Smooth muscle cell (in vitro differentiated cells): Measurements from ENCODE around the gene ZIC4. TPM values are rescaled to one million over a fixed set of nuclear protein-coding genes. Genes with fewer than 3 reads are reported as not detected.

Source experiments
- DNase-seq: peaks from one replicate; lab custom pipeline; 2025; ENCODE audit not compliant: unreplicated experiment; lab: John Stamatoyannopoulos, UW
- H2AFZ ChIP-seq: fragments of 200-600 bp; sonication (generic); 2 replicates; pipeline ENCODE4 v1.6.0; 2016; ENCODE audit warnings: antibody characterized with exemption, low read depth, mild to moderate bottlenecking
- H3F3A ChIP-seq: fragments of 200-600 bp; sonication (generic); 2 replicates; pipeline ENCODE4 v1.6.0; 2017; ENCODE audit warnings: antibody characterized with exemption, low read depth
- H3K27ac ChIP-seq: fragments of 200-600 bp; sonication (generic); 2 replicates; pipeline ENCODE4 v1.5.1; 2016; ENCODE audit warnings: low read depth, mild to moderate bottlenecking
- H3K27me3 ChIP-seq: fragments of 200-600 bp; sonication (generic); 2 replicates; pipeline ENCODE4 v1.6.1; 2016; ENCODE audit warnings: low read depth, mild to moderate bottlenecking
- H3K36me3 ChIP-seq: fragments of 200-600 bp; sonication (generic); 2 replicates; pipeline ENCODE4 v1.5.1; 2016; ENCODE audit warnings: low read depth
- H3K4me1 ChIP-seq: fragments of 200-600 bp; sonication (generic); 2 replicates; pipeline ENCODE4 v1.5.1; 2016; ENCODE audit warnings: low read depth
- H3K4me2 ChIP-seq: fragments of 200-600 bp; sonication (generic); 2 replicates; pipeline ENCODE4 v1.6.0; 2016; ENCODE audit warnings: mild to moderate bottlenecking
- H3K4me3 ChIP-seq: fragments of 200-600 bp; sonication (generic); 2 replicates; pipeline ENCODE4 v1.5.1; 2016; ENCODE audit warnings: mild to moderate bottlenecking
- H3K79me2 ChIP-seq: fragments of 200-600 bp; sonication (generic); 2 replicates; pipeline ENCODE4 v1.6.0; 2016; ENCODE audit warnings: low read depth, mild to moderate bottlenecking
- H3K9ac ChIP-seq: fragments of 200-600 bp; sonication (generic); 2 replicates; pipeline ENCODE4 v1.6.0; 2016; ENCODE audit warnings: low read depth
- H3K9me3 ChIP-seq: fragments of 200-600 bp; sonication (generic); replicated peaks from 2 replicates; pipeline ENCODE4 v1.5.1; 2016; ENCODE audit warnings: low read depth
- H4K20me1 ChIP-seq: fragments of 200-600 bp; sonication (generic); 2 replicates; pipeline ENCODE4 v1.6.0; 2016; ENCODE audit warnings: low read depth
- WGBS: methylation state at CpG from one replicate; pipeline ENCODE4 v1.1.7; 2016; ENCODE audit warnings: low lambda C conversion rate; 5-methylcytosine and 5-hydroxymethylcytosine counted together
- polyA plus RNA-seq: library from polyadenylated mRNA; unstranded; fragments of >200 nt; fragmentation: Nextera tagmentation; extraction: Ambion mirVana; gene quantifications from 2 replicates; pipeline ENCODE4 v1.2.1, GENCODE V29; 2016
- total RNA-seq: library from RNA; depleted of rRNA; stranded (reverse); fragments of >200 nt; gene quantifications from 2 replicates; pipeline ENCODE4 v1.2.3, GENCODE V29; 2014
- TF ChIP-seq, protein P1 (sequence below): fragments of 200-600 bp; sonication (generic); IDR thresholded peaks from 2 replicates; pipeline ENCODE4 v1.5.1; 2017; ENCODE audit warnings: borderline replicate concordance, mild to moderate bottlenecking, antibody characterized with exemption; ENCODE audit not compliant: insufficient read depth, poor library complexity, severe bottlenecking

The ZIC4 gene
- total and polyA plus RNA-seq, 2 experiments from 2014 or later: not detected

GRCh38 chr3:147397155-147397874, 9.0 kb downstream of the ZIC4 start:
- Histone ChIP-seq H3K4me3 (no peak overlapping the region), H2AFZ (no peak overlapping the region), H3K9me3 (no peaks in the 10 kb centered on the region), H4K20me1 (no peaks in the 10 kb centered on the region), H3F3A (no peaks in the 10 kb centered on the region), H3K27ac (no peak overlapping the region), H3K27me3 (peaks cover 100% of the 10 kb centered on the region), H3K4me2 (no peak overlapping the region), H3K79me2 (no peaks in the 10 kb centered on the region), H3K4me1 (peaks cover 29% of the 10 kb centered on the region), H3K36me3 (no peaks in the 10 kb centered on the region), H3K9ac (no peak overlapping the region)
- no peak for DNase-seq
- WGBS: 4% methylated on average over 31 of the region's 34 CpGs
- TF ChIP-seq, protein P1, sequence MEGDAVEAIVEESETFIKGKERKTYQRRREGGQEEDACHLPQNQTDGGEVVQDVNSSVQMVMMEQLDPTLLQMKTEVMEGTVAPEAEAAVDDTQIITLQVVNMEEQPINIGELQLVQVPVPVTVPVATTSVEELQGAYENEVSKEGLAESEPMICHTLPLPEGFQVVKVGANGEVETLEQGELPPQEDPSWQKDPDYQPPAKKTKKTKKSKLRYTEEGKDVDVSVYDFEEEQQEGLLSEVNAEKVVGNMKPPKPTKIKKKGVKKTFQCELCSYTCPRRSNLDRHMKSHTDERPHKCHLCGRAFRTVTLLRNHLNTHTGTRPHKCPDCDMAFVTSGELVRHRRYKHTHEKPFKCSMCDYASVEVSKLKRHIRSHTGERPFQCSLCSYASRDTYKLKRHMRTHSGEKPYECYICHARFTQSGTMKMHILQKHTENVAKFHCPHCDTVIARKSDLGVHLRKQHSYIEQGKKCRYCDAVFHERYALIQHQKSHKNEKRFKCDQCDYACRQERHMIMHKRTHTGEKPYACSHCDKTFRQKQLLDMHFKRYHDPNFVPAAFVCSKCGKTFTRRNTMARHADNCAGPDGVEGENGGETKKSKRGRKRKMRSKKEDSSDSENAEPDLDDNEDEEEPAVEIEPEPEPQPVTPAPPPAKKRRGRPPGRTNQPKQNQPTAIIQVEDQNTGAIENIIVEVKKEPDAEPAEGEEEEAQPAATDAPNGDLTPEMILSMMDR: no peak

DNA sequence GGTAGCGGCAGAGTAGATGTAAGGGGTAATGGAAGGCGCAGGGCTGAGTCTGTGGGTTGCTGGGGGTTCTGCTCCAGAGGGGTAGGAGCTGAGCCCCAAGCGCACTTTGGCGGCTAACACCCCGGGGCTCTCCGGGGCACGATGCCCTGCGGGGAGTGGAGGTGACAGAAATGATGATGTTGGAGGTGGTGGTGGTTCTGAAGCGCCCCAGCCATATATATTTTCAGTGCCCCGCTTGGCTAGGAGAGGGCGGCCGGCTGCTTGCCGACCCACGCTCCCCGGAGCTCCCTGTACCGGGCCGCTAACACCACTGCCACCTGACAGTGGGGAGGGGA, 9.7 kb downstream of the ZIC4 start:
- H3K79me2 ChIP-seq: no peaks in the 10 kb centered on the region
- H2AFZ ChIP-seq: no peak overlapping the region
- no peak overlapping the region for H3K9ac ChIP-seq
- H3K36me3 ChIP-seq: no peaks in the 10 kb centered on the region
- H3K9me3 ChIP-seq: no peaks in the 10 kb centered on the region
- H3K27me3 ChIP-seq: peaks cover 100% of the 10 kb centered on the region
- no peaks in the 10 kb centered on the region for H3F3A ChIP-seq
- no peak overlapping the region for H3K4me3 ChIP-seq
- no peak for DNase-seq
- H3K4me2 ChIP-seq: no peak overlapping the region
- TF ChIP-seq, protein P1: no peak
- 7% methylated on average over 15 of the region's 17 CpGs for WGBS
- peaks cover 35% of the 10 kb centered on the region for H3K4me1 ChIP-seq
- H3K27ac ChIP-seq: no peak overlapping the region
- no peaks in the 10 kb centered on the region for H4K20me1 ChIP-seq

DNA sequence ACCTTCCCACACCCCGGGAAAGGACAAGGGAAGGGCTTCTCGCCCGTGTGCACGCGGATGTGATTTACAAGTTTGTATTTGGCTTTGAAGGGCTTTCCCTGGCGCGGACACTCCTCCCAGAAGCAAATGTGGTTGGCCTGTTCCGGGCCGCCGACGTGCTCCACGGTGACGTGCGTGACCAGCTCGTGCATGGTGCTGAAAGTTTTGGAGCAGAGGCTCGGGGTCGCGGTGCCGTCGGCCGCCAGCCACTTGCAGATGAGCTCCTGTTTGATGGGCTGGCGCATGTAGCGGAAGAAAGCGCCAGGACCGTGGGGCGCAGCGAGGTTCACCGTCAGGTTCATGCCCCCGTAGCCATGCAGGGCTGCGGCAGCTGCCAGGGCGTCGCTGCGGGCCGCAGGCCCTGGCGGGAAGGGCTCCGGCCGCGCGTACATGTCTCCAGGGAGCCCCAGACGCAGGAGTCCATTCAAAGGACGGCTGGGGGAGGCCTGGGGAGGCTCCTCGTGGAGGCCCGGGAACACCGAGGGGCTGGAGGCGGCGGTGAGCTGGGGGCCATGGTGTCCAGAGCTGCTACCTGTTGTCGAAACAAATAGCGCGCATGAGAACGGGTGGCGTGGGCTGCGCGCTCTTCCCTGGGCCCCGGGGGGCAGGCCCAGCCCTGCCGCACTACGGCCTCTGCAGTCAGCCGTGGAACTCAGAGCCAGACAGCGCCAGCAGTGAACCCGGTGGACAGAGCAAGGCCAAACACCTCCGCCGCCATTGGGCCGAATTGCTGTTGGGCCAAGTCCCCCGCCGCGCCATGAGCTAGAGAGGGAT, 10.2 kb downstream of the ZIC4 start:
- Histone ChIP-seq H3K4me2 (peak overlapping the region; percentile 57), H3K9me3 (no peaks in the 10 kb centered on the region), H3K9ac (no peak overlapping the region), H2AFZ (no peak overlapping the region), H3K4me1 (peaks cover 36% of the 10 kb centered on the region), H3K27ac (no peak overlapping the region), H3K79me2 (no peaks in the 10 kb centered on the region), H3K4me3 (no peak overlapping the region), H3K36me3 (no peaks in the 10 kb centered on the region), H3K27me3 (peaks cover 100% of the 10 kb centered on the region), H4K20me1 (no peaks in the 10 kb centered on the region), H3F3A (no peaks in the 10 kb centered on the region)
- TF ChIP-seq, protein P1: no peak
- WGBS: 2% methylated on average over 65 of the region's 65 CpGs
- no peak for DNase-seq
